Thyroid gland (tissue), 4 donors: Measurements from ENCODE around the gene TMEM38A.

Source experiments
- CTCF ChIP-seq, 6 experiments: fragments of 200-600 bp in 3 of 6; fragments of 450-650 bp in 3 of 6; sonication (generic) in 3 of 6; IDR thresholded peaks; one replicate each; pipeline ENCODE4 v1.5.1; 2016 to 2019; ENCODE audit warnings: antibody characterized with exemption in 6 of 6, mild to moderate bottlenecking in 2 of 6, inconsistent platforms in 1 of 6, moderate library complexity in 1 of 6
- POLR2A ChIP-seq, 2 donors: fragments of 450-650 bp; IDR thresholded peaks; one replicate each; pipeline ENCODE4 v1.6.1; 2017; ENCODE audit warnings: antibody characterized with exemption in 2 of 2, mild to moderate bottlenecking in 2 of 2, moderate library complexity in 1 of 2

- TF ChIP-seq POLR2A (IDR thresholded peaks at IDR 0.05) = no peak
- no peak for TF ChIP-seq CTCF (IDR thresholded peaks at IDR 0.05)
These were observed 17.6 kb downstream of the TMEM38A start for GRCh38 chr19:16678498-16678897.
